GM12873 (cell line): ENCODE data around the gene PRR11.

Source experiments
- CTCF ChIP-seq: IDR thresholded peaks from 2 replicates; pipeline ENCODE4 v1.5.1; 2012; ENCODE audit warnings: low read depth, mild to moderate bottlenecking, moderate library complexity, low read length, control low read depth; ENCODE audit not compliant: insufficient read depth; ENCODE audit errors: missing control alignments

Gene PRR11

DNA sequence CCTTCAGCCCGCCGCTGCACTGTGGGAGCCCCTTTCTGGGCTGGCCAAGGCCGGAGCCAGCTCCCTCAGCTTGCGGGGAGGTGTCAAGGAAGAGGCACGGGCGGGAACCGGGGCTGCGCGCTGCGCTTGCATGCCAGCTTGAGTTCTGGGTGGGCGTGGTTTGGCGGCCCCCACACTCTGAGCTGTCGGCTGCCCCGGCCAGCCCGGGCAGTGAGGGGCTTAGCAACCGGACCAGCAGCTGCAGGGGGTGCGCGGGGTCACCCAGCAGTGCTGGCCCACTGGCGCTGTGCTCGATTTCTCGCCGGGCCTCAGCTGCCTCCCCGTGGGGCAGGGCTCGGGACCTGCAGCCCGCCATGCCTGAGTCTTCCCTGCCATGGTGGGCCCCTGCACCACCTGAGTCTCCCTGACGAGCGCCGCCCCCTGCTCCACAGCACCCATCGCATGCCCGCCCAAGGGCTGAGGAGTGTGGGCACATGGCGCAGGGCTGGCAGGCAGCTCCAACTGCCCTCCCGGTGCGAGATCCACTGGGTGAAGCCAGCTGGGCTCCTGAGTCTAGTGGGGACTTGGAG is 17.0 kb downstream of the PRR11 start:
- no peak for TF ChIP-seq CTCF

DNA sequence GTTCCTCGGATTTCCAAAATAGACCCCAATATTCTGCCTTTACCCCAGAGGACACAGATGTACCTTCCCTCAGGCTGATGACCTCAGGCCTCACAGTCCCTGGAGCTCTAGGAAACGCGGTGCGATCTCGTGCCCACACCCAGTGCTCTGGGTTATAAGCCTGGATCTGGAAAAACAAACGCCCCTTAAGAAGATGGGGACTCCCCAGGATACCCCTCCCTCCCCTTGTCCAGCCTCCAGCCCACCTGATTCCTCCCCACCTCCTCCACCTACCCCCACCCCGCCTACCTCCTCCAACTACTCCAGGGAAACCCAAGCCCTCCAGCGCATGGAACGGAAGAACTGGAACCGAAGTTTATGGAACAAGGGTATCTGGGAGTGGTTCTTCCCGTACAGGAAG is 19.1 kb downstream of the PRR11 start:
- no peak for TF ChIP-seq CTCF

- TF ChIP-seq CTCF, result no peak
Observed at GRCh38 chr17:59175076-59175475, 19.5 kb downstream of the PRR11 start.

DNA sequence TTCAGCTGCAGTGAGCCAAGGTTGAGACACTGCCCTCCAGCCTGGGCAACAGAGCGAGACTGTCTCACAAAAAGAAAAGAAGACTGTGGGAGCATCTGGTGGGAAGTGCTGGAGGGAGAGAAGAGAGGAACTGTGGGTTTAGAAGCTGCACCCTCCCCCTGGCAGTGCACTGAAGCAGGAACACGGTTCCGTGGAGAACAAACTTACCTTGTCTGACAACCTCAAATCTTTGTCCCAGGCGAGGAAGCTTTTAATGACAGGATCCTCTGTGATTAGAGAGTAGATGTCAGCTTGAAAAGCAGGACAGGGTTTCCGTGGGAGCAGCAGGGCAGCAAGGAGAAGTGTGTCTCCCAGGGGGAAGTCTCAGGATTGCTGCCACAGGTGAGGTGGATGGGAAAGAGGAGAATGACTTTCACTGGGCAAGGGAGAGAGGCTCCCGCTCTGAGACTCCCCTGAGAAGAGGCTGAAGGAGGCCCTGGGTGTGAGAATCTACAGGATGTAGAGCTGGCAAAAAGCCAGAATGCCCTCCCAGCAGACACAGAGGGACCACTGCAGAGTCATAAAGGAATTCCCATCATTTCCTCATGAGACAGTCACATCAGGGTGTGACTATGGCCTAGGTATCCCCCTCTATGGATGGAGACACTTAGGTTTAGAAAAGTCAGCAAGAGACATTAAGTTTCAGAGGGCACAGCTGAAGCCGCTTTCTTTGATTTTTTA is 22.9 kb downstream of the PRR11 start:
- TF ChIP-seq CTCF, result no peak

DNA sequence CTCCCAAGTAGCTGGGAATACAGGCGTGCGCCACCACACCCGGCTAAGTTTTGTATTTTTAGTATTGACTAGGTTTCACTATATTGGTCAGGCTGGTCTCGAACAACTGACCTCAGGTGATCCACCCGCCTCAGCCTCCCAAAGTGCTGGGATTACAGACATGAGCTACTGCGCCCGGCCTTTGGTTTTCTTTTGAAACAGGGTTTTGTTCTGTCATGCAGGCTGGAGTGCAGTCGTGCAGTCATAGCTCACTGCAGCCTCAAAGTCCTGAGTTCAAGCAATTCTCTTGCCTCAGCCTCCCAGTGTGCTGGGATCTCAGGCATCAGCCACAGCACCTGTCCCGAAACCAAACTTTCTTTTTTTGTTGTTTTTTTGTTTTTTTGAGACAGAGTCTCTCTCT is 25.1 kb downstream of the PRR11 start:
- no peak for TF ChIP-seq CTCF

DNA sequence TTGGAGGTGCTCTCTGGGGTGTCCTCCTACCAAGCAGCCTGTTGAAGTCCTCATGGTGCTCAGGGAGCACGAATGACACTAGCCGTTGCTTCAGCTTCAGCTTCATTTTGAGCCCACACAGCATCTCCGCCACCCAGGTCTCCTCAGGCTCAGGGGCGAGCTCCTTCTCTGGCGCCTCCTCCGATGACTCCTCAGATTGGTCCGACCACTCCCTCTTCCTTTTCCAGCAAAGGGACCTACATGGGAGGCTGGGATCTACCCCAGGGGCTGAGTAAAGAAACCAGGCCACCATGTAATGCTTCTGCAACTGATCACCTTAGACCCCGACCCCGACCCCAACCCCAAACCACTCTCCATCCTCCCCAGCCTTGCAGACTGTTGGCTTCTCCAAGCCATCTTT is 25.9 kb downstream of the PRR11 start:
- TF ChIP-seq CTCF, result no peak

DNA sequence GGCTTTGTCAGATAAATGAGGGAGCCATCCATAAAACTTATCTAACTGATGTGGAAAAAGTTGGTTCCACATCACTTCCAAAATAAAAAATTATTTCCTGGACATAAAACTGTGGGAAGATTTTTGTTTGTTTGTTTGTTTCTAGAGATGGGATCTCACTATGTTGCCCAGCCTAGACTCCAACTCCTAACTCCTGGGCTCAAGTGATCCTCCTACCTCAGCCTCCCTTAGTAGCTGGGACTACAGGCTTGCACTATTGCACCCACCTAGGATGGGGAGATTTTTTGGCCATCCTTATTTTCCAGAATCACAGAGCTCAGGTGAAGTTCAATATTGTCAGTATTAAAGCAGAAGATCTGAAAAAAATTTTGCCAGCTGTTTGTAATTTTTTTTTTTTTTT is 30.5 kb downstream of the PRR11 start:
- no peak for TF ChIP-seq CTCF
